AG04450 (cell line): ENCODE data around the gene ATP6V1D. TPM values are rescaled to one million over a fixed set of nuclear protein-coding genes. Genes with fewer than 3 reads are reported as not detected.

Experiments used
- CTCF ChIA-PET: fragments of 300-600, 350-600 bp; formaldehyde crosslinking; extraction: SDS; loops from one replicate; lab custom pipeline; 2022; ENCODE audit warnings: antibody characterized with exemption, inconsistent platforms; lab: Charles Lee
- POLR2A ChIA-PET: fragments of 350-600 bp; formaldehyde crosslinking; extraction: SDS; loops from one replicate; lab custom pipeline; 2021; ENCODE audit warnings: antibody characterized with exemption, inconsistent platforms; lab: Yijun Ruan, JAX
- DNase-seq: peaks from one replicate; pipeline ENCODE4 v3.0.0-alpha.2; 2011; ENCODE audit warnings: low read depth, low spot score
- H3K27ac ChIP-seq: one replicate; pipeline ENCODE4 v1.5.1; 2012; ENCODE audit warnings: low read depth, low read length, control low read depth
- H3K27me3 ChIP-seq: one replicate; pipeline ENCODE4 v1.6.0; 2012; ENCODE audit warnings: low read length; ENCODE audit not compliant: control insufficient read depth, insufficient read depth
- H3K4me3 ChIP-seq: 2 replicates; pipeline ENCODE4 v1.5.1; 2011; ENCODE audit warnings: mild to moderate bottlenecking, low read depth, low read length, control low read depth
- H3K9me3 ChIP-seq: 2 replicates; pipeline ENCODE4 v1.5.1; 2012; ENCODE audit warnings: low read length; ENCODE audit not compliant: control insufficient read depth, insufficient read depth
- polyA plus RNA-seq: library from polyadenylated mRNA; depleted of rRNA; stranded (reverse); fragments of >200 nt; gene quantifications from 2 replicates; pipeline ENCODE4 v1.2.3, GENCODE V29; 2011
- TF ChIP-seq, protein P1 (sequence below): IDR thresholded peaks from 2 replicates; pipeline ENCODE4 v1.5.1; 2011; ENCODE audit warnings: low read depth, low read length, control low read depth, inconsistent platforms

Gene ATP6V1D
- polyA plus RNA-seq, 1 experiment, result 107 TPM

DNA sequence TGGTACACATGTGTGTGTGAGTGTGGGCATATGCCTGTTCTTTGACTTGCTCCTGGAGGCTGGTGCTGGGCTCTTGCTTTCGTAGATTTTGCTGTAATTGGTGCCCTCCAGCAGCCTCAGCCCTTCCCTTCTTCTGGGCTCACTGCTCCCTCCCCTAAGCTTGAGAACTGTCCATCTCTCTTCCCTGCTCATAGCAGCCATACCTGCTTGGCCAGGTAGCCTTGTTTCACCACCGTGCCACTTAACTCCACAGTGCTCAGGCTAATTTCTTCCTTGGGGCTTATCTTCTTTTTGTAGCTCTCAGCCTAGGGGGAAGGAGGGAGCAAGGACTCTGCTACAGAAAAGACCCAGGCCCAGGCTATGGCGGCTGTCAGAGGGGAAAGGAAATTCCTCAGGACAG, 32.5 kb upstream of the ATP6V1D start:
- no peak overlapping the region for H3K4me3 ChIP-seq
- no peak for DNase-seq
- H3K27me3 ChIP-seq, result no peaks in the 10 kb centered on the region
- H3K9me3 ChIP-seq, result no peaks in the 10 kb centered on the region
- TF ChIP-seq, protein P1, sequence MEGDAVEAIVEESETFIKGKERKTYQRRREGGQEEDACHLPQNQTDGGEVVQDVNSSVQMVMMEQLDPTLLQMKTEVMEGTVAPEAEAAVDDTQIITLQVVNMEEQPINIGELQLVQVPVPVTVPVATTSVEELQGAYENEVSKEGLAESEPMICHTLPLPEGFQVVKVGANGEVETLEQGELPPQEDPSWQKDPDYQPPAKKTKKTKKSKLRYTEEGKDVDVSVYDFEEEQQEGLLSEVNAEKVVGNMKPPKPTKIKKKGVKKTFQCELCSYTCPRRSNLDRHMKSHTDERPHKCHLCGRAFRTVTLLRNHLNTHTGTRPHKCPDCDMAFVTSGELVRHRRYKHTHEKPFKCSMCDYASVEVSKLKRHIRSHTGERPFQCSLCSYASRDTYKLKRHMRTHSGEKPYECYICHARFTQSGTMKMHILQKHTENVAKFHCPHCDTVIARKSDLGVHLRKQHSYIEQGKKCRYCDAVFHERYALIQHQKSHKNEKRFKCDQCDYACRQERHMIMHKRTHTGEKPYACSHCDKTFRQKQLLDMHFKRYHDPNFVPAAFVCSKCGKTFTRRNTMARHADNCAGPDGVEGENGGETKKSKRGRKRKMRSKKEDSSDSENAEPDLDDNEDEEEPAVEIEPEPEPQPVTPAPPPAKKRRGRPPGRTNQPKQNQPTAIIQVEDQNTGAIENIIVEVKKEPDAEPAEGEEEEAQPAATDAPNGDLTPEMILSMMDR, result no peak
- CTCF ChIA-PET, result interaction anchor here (1.4 kb wide), 1 partner anchor 32 kb away, joined by 5 read pairs; the partner anchor contains the start of genes ATP6V1D and EIF2S1
- H3K27ac ChIP-seq, result no peak overlapping the region
- POLR2A ChIA-PET, result no interaction called here

DNA sequence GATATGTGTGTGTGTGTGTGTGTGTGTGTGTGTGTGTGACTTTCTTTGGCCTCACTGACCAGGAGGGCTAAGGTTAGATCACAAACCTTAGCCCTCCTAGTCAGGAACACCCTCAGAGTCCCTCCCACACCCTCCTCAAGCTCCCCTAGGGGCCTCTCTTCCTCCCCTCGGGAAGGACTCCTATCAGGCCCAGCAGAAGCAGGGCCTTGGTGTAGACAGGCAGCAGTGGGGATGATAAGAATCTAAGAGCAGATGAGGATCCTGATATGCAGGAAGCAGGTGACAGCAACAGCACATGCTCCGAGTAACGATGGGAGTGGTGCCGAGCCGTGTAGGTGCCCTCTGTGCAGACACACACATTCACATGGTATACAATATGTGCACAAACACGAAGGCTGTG, 31.7 kb upstream of the ATP6V1D start:
- ChIA-PET POLR2A (no interaction called here), CTCF (interaction anchor here (2.2 kb wide), 1 partner anchor 31 kb away, joined by 6 read pairs; the partner anchor contains the start of genes ATP6V1D and EIF2S1)
- H3K27ac ChIP-seq, result no peak overlapping the region
- H3K4me3 ChIP-seq, result no peak overlapping the region
- DNase-seq, result no peak
- no peaks in the 10 kb centered on the region for H3K9me3 ChIP-seq
- TF ChIP-seq, protein P1, result no peak
- H3K27me3 ChIP-seq, result no peaks in the 10 kb centered on the region

DNA sequence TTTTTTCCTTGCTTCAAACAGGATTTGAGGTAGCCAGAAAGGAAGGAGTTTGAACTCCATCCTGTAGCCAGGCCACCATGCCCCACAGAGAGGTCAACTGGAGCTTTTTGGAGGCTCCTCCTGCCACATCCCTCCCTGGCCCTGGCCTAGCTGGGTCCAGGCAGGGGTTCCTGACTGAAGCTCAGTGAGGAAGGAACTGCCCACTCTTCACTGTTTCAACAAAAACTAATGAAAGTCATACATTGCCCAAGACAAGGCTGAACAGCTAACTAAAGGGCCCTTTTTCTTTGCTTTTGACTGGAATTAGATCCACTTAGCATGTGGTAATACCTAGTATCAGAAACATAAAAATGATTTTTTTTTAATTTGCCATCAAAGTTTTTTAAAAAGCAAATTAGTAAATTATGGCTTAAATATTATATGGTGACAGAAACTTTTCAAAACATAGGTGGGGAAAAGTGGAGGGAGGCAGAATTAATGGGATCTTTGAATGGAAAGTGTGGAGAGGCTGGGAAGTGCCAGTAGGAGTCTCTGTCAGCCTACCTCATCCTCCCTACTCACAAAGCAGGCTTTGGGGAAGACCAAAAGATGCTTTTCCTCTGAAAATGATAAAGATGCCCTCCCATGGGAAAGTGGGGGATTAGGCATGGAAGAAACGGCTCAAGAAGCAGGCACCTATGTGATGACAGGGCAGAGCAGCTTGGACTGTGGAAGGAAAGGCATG, 30.4 kb upstream of the ATP6V1D start:
- ChIA-PET CTCF (interaction anchor here (0.7 to 2.2 kb wide), 2 partner anchors 30 to 414 kb away, joined by 6 read pairs; partner anchors contain the start of genes ATP6V1D and EIF2S1), POLR2A (no interaction called here)
- TF ChIP-seq, protein P1, result no peak
- H3K27ac ChIP-seq, result no peak overlapping the region
- no peaks in the 10 kb centered on the region for H3K27me3 ChIP-seq
- H3K9me3 ChIP-seq, result no peaks in the 10 kb centered on the region
- H3K4me3 ChIP-seq, result no peak overlapping the region
- DNase-seq, result no peak

DNA sequence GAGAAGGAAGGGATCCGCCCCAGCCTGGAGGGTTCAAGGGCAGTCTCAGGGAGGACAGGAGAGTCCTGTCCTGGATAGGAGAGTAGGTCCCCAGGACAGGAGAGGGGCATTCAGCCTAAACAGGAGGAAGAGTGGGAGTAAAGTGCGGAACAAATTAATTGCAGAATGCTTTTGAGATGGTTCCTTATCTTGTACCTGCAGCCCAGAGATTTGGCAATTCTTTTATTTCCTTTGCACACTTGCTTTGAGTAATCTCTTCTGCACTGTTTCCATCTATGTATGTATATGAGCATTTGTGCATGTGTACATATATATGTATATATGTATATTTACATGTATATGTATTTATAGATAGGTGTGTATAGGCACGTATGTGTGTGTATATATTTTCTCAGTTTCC, 29.7 kb upstream of the ATP6V1D start:
- Histone ChIP-seq H3K27ac (no peak overlapping the region), H3K9me3 (no peaks in the 10 kb centered on the region), H3K27me3 (no peaks in the 10 kb centered on the region), H3K4me3 (no peak overlapping the region)
- POLR2A ChIA-PET, result no interaction called here
- no peak for DNase-seq
- CTCF ChIA-PET, result interaction anchor here (2.2 kb wide), 1 partner anchor 29 kb away, joined by 6 read pairs; the partner anchor contains the start of genes ATP6V1D and EIF2S1
- TF ChIP-seq, protein P1, result no peak

DNA sequence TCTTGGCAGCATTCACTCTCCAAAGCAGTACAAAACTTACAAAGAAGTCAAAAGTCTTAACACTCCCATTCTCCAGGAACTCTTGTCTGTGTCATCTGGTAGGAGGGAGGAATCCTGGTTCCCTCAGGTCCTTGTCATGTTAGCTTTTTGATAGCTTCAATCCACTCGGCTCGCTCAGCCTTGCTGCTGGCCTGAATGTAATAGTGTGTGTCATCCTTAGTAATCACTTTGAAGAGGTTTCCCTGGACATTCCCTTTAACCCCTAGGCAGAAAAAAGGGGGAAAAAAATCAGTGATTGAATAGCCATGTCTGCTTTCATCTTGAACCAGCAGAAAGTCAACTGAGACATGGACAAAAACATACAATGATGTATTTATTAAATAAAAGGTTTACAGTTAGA, 27.6 kb upstream of the ATP6V1D start:
- no peak for DNase-seq
- Histone ChIP-seq H3K9me3 (no peaks in the 10 kb centered on the region), H3K27me3 (no peaks in the 10 kb centered on the region), H3K4me3 (no peak overlapping the region), H3K27ac (no peak overlapping the region)
- ChIA-PET POLR2A (interaction anchor here (0.5 kb wide), 1 partner anchor 9 kb away, joined by 6 read pairs; no protein-coding TSS in a partner anchor), CTCF (interaction anchor here (2.2 to 2.6 kb wide), 2 partner anchors 27 to 40 kb away, joined by 7 to 12 read pairs; partner anchors contain the start of genes ATP6V1D and EIF2S1)
- TF ChIP-seq, protein P1, result no peak
